ENCODE results near the gene TEX35. TPM values are rescaled to one million over a fixed set of nuclear protein-coding genes. Genes with fewer than 3 reads are reported as not detected.
"Not testable (repeated sequence)": the region's sequence is repeated elsewhere in the genome, so short reads cannot be mapped to it uniquely, and the experiment has no call there.

TEX35 gene
- total RNA-seq, 1 donor from 2014 or later: not detected

GRCh38 chr1:178492341-178492740 is 20.6 kb upstream of the TEX35 start:
- intact Hi-C loops (cut with micrococcal nuclease): no loop called here
- DNase-seq (no peak), ATAC-seq (no peak)

- intact Hi-C loops (cut with micrococcal nuclease): no loop called here
- DNase-seq (no peak), ATAC-seq (no peak)
Measured at GRCh38 chr1:178493301-178493741, 19.6 kb upstream of the TEX35 start.

DNA sequence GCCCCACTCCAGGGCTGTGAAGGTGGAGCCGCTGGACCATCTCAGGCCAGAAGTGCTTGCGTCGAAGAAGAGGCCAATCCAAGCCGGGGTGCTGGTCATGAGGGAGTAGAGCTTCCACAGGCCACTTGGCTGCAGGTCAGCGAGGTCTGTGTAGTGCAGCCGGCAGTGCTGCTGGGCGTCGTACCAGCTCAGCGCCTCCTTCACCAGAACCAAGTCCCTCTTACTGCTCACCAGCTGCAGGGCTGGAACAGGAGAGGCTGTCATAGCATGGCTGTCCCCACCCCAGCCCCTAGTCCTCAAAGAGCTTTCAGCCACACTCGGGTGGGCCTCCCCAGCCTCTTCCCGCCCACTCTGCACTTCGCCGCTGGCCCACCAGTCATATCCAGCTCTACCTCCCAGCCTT is 18.3 kb upstream of the TEX35 start:
- intact Hi-C loops (cut with micrococcal nuclease): no loop called here
- ATAC-seq (peak; percentile 73), DNase-seq (peak; percentile 55)

DNA sequence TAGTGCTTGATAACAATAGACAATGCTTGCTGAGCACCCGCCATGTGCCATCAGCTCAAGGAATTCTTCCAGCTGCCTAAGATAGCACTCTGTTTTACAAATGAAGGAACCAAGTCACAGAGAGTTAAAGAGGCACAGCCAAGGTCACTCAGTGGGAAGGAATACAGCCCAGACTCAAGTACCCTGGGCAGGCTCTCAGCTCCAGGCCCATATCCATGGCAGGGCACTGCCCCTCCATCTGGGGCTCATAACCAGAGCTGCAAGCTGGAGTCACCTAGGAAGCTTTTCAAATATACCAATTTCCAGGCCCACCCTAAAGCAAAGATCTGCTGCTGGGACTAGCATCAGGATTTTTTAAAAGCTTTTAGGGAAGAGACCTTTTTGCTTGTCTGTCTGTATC is 17.8 kb upstream of the TEX35 start:
- ATAC-seq (peak; percentile 73), DNase-seq (no peak)
- intact Hi-C loops (cut with micrococcal nuclease): no loop called here

DNA sequence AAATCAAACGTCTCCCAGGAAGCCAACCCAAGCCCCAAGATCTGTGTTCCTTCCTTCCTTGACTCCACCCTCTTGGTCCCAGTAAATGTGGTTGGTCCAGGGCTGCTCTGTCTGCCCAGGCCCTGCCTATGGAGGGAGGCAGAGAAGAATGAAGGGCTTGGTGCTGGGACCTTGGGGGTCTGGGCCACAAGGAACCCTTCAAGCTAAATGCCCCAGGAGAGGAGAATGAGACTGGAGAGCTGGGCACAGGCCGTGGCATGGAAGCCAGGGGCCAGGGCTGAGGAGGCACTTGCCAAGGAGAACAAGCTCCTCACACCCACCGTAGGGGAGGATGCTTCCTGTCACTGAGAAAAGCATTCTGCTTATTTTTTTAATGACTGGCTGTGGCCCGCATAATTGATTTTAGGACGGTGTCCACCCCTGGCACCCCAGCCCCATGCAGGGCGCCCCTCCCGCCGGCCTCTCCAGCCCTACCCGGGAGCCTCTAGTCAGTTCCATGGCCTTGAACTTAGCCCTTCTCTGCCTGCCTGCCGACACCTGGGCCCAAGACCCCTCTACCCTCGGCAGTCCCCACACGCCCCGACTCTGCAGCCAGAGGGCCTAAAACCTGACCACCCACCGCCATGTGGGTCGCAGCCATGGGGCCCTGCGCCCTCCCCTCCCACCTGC is 17.0 kb upstream of the TEX35 start:
- no peak for DNase-seq
- intact Hi-C loops (cut with micrococcal nuclease): no loop called here
- ATAC-seq: no peak

DNA sequence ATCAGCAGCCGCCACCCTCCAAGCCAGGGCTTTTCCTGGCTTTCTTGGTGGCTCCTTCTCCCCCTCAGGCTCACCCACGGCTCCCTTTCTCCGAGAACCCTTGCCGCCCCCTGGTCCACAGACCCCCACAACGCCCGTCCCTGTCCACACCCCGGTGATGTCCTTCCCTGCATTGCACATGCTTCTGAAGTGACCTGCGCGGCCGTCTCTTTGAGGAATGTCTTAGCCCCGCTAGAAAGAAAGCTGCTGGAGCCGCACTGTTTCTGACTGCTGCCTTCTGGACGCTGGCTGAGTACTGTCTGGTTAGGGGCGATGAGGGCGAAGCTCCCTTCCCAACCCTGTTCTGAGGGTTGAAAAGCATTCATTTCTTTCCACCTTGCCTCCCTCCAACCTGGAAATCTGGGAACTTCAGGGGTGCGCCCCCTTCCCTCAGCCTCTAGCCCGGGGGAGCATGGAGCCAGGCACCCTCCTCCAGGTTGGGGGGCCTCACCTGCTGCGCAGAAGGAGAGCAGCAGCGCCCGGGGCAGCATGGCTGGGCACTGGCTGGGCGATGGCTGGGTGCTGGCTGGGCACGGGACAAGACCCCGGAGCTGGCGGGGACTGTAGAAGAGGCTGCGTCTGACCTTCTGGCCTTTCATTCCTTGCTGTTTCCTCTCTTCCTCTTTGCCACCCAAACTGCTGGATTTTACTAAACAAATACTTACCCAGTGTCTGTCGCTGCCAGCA is 16.3 kb upstream of the TEX35 start, which contains the start of gene CLEC20A:
Gene CLEC20A, minus strand, starts transcription at position 555 of the 726 bp plus-strand sequence. Its CDS starts 25 bp downstream, at position 530.
- ATAC-seq (no peak), DNase-seq (no peak)
- intact Hi-C loops (cut with micrococcal nuclease): no loop called here

DNA sequence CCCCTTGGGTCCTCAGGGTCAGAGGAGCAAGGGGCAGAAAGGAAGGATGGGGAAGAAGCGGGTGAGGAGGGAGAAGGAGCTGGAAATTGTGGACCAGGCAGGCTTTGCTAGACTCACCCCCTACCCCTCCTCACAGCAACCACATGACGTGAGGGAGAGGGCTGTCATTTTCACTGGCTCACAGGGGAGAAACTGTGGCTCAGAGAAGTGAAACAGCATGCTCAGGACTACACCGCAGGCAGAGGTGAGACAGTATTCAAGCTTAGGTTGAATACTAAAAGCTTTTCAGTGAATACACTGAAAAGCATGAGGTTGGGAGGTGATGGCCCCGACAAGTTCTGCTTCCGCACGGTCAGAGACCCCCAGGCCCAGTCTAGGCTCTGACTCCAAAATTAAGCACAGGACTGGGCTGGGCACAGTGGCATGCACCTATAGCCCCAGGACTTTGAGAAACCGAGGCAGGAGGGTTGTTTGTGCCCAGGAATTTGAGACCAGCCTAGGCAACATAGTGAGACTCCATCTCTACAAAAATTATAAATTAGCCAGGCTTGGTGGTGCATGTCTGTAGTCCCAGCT is 14.9 kb upstream of the TEX35 start:
- intact Hi-C loops (cut with micrococcal nuclease): no loop called here
- DNase-seq: no peak
- ATAC-seq: no peak

DNA sequence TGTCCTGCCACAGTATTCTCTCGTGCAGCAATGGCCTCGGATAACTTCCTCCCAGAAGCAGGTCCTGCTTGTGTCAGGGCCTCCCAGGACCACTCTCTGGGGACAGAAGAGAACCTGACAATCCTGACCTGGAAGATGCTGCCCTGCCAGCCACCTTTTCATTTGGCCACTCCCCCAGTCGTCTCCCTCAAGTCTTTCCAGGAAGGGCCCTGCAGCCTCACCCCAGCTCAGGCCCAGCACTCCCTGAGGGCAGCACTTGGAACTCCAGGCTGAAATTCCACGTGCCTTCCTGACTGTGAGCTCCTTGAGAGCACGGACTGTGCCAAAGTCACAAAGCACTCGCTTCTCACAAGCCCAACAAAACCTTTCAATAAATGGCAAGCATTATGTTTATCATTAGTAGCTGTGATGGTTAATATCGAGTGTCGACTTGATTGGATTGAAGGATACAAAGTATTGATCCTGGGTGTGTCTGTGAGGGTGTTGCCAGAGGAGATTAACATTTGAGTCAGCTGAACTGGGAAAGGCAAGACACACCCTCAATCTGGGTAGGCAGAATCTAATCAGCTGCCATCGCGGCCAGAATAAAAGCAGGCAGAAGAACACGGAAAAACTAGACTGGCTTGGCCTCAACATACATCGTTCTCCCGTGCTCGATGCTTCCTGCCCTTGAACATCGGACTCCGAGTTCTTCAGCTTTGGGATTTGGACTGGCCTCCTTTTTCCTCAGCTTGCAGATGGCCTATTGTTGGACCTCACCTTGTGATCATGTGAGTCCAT is 13.8 kb upstream of the TEX35 start:
- intact Hi-C loops (cut with micrococcal nuclease): no loop called here
- DNase-seq: no peak
- no peak for ATAC-seq

DNA sequence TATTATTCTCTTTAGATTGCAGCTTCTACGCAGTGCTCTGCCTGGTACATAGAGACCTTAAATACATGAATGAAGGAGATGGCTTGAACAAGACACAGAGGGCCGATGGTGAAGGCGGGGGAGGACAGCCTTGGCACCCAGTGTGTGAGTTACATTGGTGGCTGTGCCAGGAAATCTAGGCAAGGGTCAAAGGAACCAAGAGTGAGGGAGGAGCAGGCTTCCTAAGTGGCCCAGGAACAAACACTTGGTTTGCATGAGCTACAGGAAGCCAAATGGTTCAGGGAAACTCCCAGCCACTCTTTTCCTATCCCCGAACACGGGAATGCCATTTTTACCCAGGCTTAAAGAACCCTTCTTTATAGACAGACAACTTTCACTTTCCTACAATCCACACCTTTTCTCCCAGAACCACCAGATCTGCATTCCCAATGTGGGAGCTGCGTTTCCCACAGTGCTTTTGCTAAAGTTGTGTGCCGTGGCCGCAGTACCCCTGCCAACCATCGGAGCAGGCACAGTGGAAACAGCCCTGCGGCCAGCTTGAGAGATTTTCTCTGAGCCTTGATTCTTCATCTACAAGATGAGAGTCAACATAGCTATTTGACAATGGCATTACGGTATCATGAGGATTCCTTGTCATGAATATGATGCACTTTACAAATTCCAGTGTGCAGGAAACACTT is 12.7 kb upstream of the TEX35 start:
- ATAC-seq (no peak), DNase-seq (no peak)
- intact Hi-C loops (cut with micrococcal nuclease): loop anchor here (10.0 kb wide), 1 partner anchor 195 kb away; no protein-coding TSS in a partner anchor

DNA sequence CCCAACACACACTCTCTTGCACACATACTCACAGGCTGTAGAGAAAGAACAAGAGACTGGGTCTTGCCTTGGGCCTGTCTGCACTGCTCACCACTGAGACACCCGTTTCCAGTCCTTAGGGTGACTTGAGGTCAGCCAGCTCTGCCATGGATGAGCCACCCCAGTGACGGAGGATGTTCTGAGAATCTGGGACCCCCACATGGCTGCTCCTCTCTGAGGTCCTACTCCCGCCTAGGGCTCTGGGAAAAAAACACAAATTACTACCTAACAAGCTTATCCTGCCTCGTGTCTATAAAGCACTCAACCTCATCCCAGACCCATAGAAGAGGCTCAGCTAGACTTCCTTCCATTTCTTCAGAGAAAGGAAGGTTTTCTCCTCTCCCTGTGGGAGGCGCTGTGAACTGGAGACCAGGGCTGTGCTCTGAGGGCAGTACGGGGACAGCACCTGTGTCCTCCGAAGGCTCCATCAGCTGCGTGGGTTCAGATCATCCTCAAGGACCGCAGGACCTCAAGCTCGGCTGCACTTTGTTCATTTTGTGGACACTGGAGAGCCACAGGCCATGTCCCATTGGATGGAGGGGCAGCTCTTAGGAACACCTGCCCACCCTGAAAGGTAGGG is 11.9 kb upstream of the TEX35 start:
- DNase-seq (no peak), ATAC-seq (no peak)
- intact Hi-C loops (cut with micrococcal nuclease): loop anchor here (10.0 kb wide), 1 partner anchor 196 kb away; no protein-coding TSS in a partner anchor

DNA sequence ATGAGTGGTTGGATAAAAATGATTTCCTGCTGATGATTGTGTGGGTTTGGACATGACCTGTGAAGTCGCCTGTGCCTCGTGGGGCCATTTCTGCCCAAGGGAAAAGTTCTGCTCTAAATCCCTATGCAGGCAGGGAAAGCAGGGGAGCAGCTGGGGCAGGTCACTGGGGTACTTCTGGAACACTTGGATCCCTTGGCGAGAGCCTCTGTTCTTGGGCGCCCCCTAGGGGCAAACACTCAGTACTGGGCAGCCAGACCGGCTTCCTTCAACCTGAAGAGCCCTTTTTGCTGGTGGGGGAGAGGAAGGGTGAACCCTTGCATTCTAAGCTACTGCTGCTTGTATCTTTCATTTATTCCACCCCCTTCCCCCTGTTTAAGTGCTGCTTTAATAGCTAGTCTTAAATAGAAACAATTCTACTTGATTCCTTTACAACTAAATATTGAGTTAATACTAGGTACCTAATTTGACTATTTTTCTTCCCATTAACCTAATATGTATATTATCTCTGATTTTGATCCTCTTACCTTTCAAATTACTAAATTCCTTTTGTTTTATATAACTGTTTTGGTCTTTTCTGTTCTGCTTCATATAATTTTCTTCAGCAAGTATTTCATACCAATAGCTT is 11.1 kb upstream of the TEX35 start:
- peak; percentile 82 for DNase-seq
- ATAC-seq: peak; percentile 82
- intact Hi-C loops (cut with micrococcal nuclease): loop anchor here (10.0 kb wide), 1 partner anchor 197 kb away; no protein-coding TSS in a partner anchor

DNA sequence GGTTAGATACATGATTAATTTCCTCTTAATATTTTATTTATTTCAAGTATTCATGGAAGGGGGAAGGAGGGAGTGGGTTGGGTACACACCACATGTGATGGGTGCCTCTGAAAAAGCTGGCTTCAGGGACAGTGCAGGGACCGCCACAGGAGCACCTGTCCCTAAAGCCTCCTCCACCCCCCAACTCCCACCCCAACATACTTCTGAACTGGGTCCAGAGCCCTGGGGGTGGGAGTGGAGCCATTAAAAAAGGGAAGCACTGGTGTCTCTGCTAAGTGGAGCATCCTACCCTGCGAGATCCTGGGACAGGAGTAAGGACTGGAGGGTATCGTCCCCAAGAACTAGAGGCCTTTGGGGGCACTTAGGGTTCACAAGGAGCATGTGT is 10.6 kb upstream of the TEX35 start:
- ATAC-seq: no peak
- no peak for DNase-seq
- intact Hi-C loops (cut with micrococcal nuclease): loop anchor here (10.0 kb wide), 1 partner anchor 198 kb away; no protein-coding TSS in a partner anchor

DNA sequence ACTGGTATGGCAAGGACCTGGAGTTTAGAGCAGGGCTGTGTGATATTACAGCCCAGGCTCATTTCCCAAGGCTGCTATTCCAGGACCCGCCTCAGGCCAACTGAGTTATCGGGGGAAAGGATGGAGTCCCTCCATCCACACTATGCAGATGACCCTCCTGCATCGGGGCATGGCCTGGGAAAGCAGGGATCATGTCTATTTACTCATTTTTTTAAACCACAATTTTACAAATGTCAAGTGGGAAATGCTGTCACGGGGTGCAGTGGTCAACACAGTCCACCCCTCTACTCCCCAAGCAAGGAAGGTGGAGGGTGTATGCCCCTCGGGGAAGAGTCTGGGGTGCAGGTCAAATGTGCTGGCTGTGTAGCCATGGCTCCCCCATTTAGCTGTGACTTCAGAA is 10.1 kb upstream of the TEX35 start:
- intact Hi-C loops (cut with micrococcal nuclease): loop anchor here (10.0 kb wide), 1 partner anchor 198 kb away; no protein-coding TSS in a partner anchor
- DNase-seq (no peak), ATAC-seq (no peak)

- not testable (repeated sequence) for DNase-seq, ATAC-seq
Measured at GRCh38 chr1:178503316-178503715, 9.6 kb upstream of the TEX35 start.

DNA sequence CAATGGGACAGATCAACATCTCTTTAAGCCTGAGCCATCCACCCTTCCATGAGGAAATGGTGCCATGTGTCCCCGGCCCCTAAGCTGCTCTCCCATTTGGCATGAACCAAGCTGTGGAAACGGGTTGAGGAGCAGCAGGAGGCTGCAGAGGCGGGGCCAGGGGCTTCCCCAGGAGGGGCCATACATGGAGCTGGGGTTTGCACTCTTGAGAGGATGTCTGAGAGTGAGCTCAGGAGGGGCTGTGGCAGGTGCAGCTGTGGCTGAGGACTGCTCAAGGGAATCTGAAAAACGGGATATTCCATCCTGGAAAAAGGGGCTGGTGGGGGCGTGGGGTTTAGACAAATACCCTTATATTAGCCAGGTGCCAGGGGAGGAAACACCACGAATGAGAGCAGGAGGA is 9.1 kb upstream of the TEX35 start:
- ATAC-seq: no peak
- intact Hi-C loops (cut with micrococcal nuclease): loop anchor here (10.0 kb wide), 1 partner anchor 199 kb away; no protein-coding TSS in a partner anchor

More at GRCh38 chr1:178503316-178503715, 9.6 kb upstream of the TEX35 start:
- intact Hi-C loops (cut with micrococcal nuclease): loop anchor here (10.0 kb wide), 1 partner anchor 199 kb away; no protein-coding TSS in a partner anchor

DNA sequence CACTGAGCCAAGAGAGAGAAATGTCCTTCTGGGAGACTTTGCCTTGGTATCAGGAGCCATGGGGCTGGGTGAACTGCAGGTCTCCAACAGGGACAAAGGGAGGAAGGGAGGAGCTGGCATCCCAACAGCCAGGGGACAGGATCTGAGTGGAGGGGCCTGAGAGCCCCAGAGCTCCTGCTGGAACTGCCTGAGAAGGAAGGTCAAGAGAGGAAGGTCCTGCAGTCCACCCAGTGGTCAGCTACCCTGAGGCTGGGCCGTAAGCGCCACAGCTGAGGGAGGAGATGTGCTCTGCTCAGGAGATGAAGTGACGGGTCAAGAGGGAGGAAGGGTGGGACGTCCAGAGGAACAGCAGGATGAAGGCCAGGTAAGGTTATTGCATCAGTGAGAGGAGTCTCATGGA is 8.6 kb upstream of the TEX35 start:
- intact Hi-C loops (cut with micrococcal nuclease): loop anchor here (10.0 kb wide), 1 partner anchor 199 kb away; no protein-coding TSS in a partner anchor
- ATAC-seq: no peak
- DNase-seq: no peak

More for the DNA sequence above, 9.1 kb upstream of the TEX35 start:
- DNase-seq: no peak

GRCh38 chr1:178506177-178506576 is 6.7 kb upstream of the TEX35 start:
- peak; percentile 51 for ATAC-seq

More at GRCh38 chr1:178506177-178506576, 6.7 kb upstream of the TEX35 start:
- peak; percentile 70 for DNase-seq
- intact Hi-C loops (cut with micrococcal nuclease): loop anchor here (10.0 kb wide), 1 partner anchor 201 kb away; no protein-coding TSS in a partner anchor
